Kidney epithelial cell (primary cell): ENCODE measurements around the gene MCRIP1. TPM values are rescaled to one million over a fixed set of nuclear protein-coding genes. Genes with fewer than 3 reads are reported as not detected.

Source experiments
- DNase-seq: peaks from one replicate; pipeline ENCODE4 v3.0.0-alpha.2; 2010; ENCODE audit warnings: low read depth
- H3K27me3 ChIP-seq: 2 replicates; pipeline ENCODE4 v1.6.0; 2011; ENCODE audit warnings: low read length; ENCODE audit not compliant: control insufficient read depth, insufficient read depth
- H3K36me3 ChIP-seq: 2 replicates; pipeline ENCODE4 v1.5.1; 2011; ENCODE audit warnings: low read length; ENCODE audit not compliant: control insufficient read depth, insufficient read depth
- H3K4me3 ChIP-seq: 2 replicates; pipeline ENCODE4 v1.5.1; 2011; ENCODE audit warnings: low read depth, mild to moderate bottlenecking, control low read depth, low read length
- CTCF ChIP-seq: IDR thresholded peaks from 2 replicates; pipeline ENCODE4 v1.5.1; 2011; ENCODE audit warnings: mild to moderate bottlenecking, moderate library complexity, low read length, control low read depth, inconsistent platforms; ENCODE audit not compliant: insufficient read depth, poor library complexity, severe bottlenecking
- total RNA-seq: library from RNA; depleted of rRNA; stranded (reverse); fragments of >200 nt; gene quantifications from 2 replicates; pipeline ENCODE4 v1.2.3, GENCODE V29; 2015

MCRIP1 gene
- total RNA-seq, 1 donor from 2014 or later: 131 TPM

- H3K27me3 ChIP-seq: no peaks in the 10 kb centered on the region
- TF ChIP-seq CTCF: no peak
- no peak overlapping the region for H3K4me3 ChIP-seq
- peaks cover 3% of the 10 kb centered on the region for H3K36me3 ChIP-seq
- DNase-seq: no peak
Measured at GRCh38 chr17:81867991-81868673, 35.0 kb upstream of the MCRIP1 start.

- DNase-seq: no peak
- Histone ChIP-seq H3K36me3 (peaks cover 3% of the 10 kb centered on the region), H3K4me3 (no peak overlapping the region), H3K27me3 (no peaks in the 10 kb centered on the region)
- no peak for TF ChIP-seq CTCF
Measured at GRCh38 chr17:81867170-81867990, 34.3 kb upstream of the MCRIP1 start.

GRCh38 chr17:81866440-81867169 is 33.5 kb upstream of the MCRIP1 start:
- Histone ChIP-seq H3K27me3 (no peaks in the 10 kb centered on the region), H3K4me3 (no peak overlapping the region), H3K36me3 (peaks cover 3% of the 10 kb centered on the region)
- no peak for TF ChIP-seq CTCF
- DNase-seq: no peak

GRCh38 chr17:81865733-81866439 is 32.8 kb upstream of the MCRIP1 start:
- no peak for DNase-seq
- TF ChIP-seq CTCF: no peak
- H3K36me3 ChIP-seq: peaks cover 3% of the 10 kb centered on the region
- no peaks in the 10 kb centered on the region for H3K27me3 ChIP-seq
- no peak overlapping the region for H3K4me3 ChIP-seq

- H3K27me3 ChIP-seq: no peaks in the 10 kb centered on the region
- peaks cover 3% of the 10 kb centered on the region for H3K36me3 ChIP-seq
- DNase-seq: no peak
- H3K4me3 ChIP-seq: no peak overlapping the region
- TF ChIP-seq CTCF: no peak
Measured at GRCh38 chr17:81865358-81865732, 32.3 kb upstream of the MCRIP1 start.
